Ascending aorta (tissue), 2 donors: Measurements from ENCODE around the gene MCF2L. TPM values are rescaled to one million over a fixed set of nuclear protein-coding genes. Genes with fewer than 3 reads are reported as not detected.

ENCODE experiments used
- DNase-seq, 2 donors: peaks; one replicate each; pipeline ENCODE4 v3.0.0-alpha.2; 2019; ENCODE audit warnings: low spot score in 2 of 2
- H3K27ac ChIP-seq, 2 donors: fragments of 200-600 bp; sonication (generic); one replicate each; pipeline ENCODE4 v1.5.1; 2016 to 2017; ENCODE audit warnings: mild to moderate bottlenecking in 1 of 2
- H3K27me3 ChIP-seq: fragments of 200-600 bp; sonication (generic); one replicate; pipeline ENCODE4 v1.5.1; 2017
- H3K36me3 ChIP-seq, 2 donors: fragments of 200-600 bp; sonication (generic); one replicate each; pipeline ENCODE4 v1.5.1; 2016
- H3K4me1 ChIP-seq, 2 donors: fragments of 200-600 bp; sonication (generic); one replicate each; pipeline ENCODE4 v1.5.1; 2016 to 2017; ENCODE audit warnings: mild to moderate bottlenecking in 1 of 2
- H3K4me3 ChIP-seq, 2 donors: fragments of 200-600 bp; sonication (generic); one replicate each; pipeline ENCODE4 v1.5.1; 2016 to 2017; ENCODE audit warnings: mild to moderate bottlenecking in 1 of 2
- H3K9me3 ChIP-seq, 2 donors: fragments of 200-600 bp; sonication (generic); one replicate each; pipeline ENCODE4 v1.5.1; 2016
- intact Hi-C: fragments of 100-400 bp; cut with DNase I; formaldehyde crosslinking; loops from one replicate; pipeline ENCODE4 v1.15.1; 2023
- total RNA-seq: library from RNA; depleted of rRNA; stranded (reverse); fragments of >200 nt; gene quantifications from one replicate; pipeline ENCODE4 v1.1.0, GENCODE V29; 2016
- TF ChIP-seq, protein P1 (sequence below), 3 experiments: fragments of 200-600 bp in 2 of 3; fragments of 450-650 bp in 1 of 3; sonication (generic) in 2 of 3; IDR thresholded peaks; one replicate each; pipeline ENCODE4 v1.5.1; 2016 to 2019; ENCODE audit warnings: antibody characterized with exemption in 3 of 3, mild to moderate bottlenecking in 1 of 3, moderate library complexity in 1 of 3

Gene MCF2L
- total RNA-seq, 1 donor from 2014 or later: 112 TPM

DNA sequence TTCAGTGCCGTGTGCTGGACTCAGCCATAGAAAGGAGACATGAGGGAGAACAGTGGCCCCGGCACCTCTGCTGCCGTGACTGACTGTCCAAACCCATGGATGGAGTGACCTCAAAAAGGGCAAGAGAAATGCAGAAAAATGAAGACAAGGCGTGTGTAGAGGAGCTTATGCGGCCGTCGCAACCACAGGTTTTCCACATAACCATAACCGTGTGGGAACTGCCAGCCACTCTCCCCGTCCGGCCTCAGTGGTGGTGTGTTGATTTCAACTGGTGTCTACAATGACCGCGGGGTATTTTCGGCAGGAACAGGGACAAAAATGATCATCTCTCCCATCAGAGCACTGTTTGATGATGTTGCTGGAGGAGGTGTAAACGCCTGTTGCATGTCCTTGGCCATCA, 93.7 kb downstream of the MCF2L start:
- H3K4me3 ChIP-seq: no peak overlapping the region
- intact Hi-C loops: no loop called here
- TF ChIP-seq, protein P1, sequence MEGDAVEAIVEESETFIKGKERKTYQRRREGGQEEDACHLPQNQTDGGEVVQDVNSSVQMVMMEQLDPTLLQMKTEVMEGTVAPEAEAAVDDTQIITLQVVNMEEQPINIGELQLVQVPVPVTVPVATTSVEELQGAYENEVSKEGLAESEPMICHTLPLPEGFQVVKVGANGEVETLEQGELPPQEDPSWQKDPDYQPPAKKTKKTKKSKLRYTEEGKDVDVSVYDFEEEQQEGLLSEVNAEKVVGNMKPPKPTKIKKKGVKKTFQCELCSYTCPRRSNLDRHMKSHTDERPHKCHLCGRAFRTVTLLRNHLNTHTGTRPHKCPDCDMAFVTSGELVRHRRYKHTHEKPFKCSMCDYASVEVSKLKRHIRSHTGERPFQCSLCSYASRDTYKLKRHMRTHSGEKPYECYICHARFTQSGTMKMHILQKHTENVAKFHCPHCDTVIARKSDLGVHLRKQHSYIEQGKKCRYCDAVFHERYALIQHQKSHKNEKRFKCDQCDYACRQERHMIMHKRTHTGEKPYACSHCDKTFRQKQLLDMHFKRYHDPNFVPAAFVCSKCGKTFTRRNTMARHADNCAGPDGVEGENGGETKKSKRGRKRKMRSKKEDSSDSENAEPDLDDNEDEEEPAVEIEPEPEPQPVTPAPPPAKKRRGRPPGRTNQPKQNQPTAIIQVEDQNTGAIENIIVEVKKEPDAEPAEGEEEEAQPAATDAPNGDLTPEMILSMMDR (IDR thresholded peaks at IDR 0.05): no peak
- no peaks in the 10 kb centered on the region for H3K4me1 ChIP-seq
- H3K27me3 ChIP-seq: no peaks in the 10 kb centered on the region
- H3K9me3 ChIP-seq: no peaks in the 10 kb centered on the region
- DNase-seq: no peak
- H3K36me3 ChIP-seq: peaks cover 0 to 3% of the 10 kb centered on the region in 2 donors
- H3K27ac ChIP-seq: no peak overlapping the region

DNA sequence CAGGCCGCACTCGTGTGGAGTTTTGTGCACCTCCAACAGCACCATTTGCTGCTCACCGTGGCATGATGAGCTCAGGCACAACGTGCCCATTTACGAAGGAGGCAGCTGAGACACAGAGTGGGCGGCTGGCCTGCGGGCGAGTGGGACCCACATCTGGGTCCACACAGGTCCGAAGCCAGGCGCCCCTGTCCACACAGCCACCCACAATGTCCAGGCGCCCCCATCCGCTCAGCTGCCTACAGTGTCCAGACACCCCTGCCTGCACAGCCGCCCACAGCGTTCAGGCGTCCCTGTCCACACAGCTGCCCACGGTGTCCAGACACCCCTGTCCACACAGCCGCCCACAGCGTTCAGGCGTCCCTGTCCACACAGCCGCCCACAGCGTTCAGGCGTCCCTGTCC, 94.1 kb downstream of the MCF2L start:
- DNase-seq: no peak
- Histone ChIP-seq H3K4me3 (no peak overlapping the region), H3K36me3 (peaks cover 0 to 3% of the 10 kb centered on the region in 2 donors), H3K27me3 (no peaks in the 10 kb centered on the region), H3K4me1 (no peaks in the 10 kb centered on the region), H3K9me3 (no peaks in the 10 kb centered on the region), H3K27ac (no peak overlapping the region)
- intact Hi-C loops: no loop called here
- TF ChIP-seq, protein P1 (IDR thresholded peaks at IDR 0.05): no peak

DNA sequence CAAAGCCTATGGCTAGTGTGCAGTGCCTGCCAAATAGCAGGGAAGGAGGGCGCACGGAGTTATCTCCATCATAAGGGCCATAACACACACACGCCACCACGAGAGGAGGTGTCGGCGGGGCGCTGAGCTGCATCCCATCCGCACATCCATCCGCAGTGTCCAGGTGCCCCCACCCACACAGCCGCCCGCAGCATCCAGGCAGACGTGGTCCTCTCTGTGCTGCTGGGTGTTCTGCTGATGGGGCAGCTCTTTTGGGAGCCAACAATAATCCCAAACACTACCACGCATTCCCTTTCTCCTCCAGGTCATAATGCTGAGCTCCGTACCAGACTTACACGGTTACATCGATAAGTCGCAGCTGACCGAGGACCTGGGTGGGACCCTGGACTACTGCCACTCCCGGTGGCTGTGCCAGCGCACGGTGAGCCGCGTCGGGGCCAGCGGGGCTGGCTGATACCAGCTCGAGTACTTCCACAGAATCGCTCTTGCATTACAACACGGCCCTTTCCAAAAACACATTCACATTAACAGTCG, 95.1 kb downstream of the MCF2L start:
- H3K27ac ChIP-seq: no peak overlapping the region
- H3K36me3 ChIP-seq: peaks cover 0 to 3% of the 10 kb centered on the region in 2 donors
- DNase-seq: no peak

DNA sequence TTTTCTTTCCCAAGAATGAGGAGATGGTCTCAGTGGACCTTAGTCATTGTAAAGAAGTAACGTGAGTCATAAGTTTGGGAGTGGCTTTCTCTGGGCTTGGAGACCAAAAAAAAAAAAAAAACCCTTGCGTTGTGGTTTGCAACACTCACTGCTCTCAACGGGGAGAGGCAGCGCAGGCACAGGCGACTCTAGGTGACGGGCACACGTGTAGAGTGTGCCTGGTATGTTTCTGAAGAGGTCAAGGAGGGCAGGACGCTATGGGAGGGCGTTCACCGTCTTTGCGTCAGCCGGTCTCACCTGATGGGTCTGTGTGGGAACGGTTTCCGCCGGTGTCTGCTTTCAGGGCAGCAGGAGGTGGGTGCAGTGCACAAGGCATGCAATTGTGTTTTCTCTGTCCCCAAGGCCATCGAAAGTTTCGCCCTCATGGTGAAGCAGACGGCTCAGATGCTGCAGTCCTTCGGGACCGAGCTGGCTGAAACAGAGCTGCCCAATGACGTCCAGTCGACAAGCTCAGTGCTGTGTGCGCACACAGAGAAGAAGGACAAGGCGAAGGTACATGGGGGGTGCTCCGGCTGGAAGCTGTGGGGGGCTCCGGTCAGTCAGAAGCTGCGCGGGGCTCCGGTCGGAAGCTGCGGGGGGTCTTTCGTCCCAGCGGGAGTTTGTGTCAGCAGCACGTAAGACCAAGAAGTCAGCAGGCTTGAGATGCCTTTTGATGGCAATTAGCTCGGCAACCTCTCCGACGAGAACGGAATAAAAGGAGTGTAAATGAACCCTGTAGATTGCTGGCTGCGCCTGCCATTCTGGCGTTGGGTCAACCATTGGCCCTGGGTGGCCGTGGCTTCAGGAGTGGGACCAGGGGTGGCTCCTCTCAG, 95.8 kb downstream of the MCF2L start:
- peaks cover 0 to 3% of the 10 kb centered on the region in 2 donors for H3K36me3 ChIP-seq
- no peaks in the 10 kb centered on the region for H3K27me3 ChIP-seq

More for the DNA sequence above, 95.1 kb downstream of the MCF2L start:
- Histone ChIP-seq H3K4me3 (no peak overlapping the region), H3K9me3 (no peaks in the 10 kb centered on the region), H3K4me1 (no peaks in the 10 kb centered on the region), H3K27me3 (no peaks in the 10 kb centered on the region)
- intact Hi-C loops: no loop called here
- TF ChIP-seq, protein P1 (IDR thresholded peaks at IDR 0.05): no peak

DNA sequence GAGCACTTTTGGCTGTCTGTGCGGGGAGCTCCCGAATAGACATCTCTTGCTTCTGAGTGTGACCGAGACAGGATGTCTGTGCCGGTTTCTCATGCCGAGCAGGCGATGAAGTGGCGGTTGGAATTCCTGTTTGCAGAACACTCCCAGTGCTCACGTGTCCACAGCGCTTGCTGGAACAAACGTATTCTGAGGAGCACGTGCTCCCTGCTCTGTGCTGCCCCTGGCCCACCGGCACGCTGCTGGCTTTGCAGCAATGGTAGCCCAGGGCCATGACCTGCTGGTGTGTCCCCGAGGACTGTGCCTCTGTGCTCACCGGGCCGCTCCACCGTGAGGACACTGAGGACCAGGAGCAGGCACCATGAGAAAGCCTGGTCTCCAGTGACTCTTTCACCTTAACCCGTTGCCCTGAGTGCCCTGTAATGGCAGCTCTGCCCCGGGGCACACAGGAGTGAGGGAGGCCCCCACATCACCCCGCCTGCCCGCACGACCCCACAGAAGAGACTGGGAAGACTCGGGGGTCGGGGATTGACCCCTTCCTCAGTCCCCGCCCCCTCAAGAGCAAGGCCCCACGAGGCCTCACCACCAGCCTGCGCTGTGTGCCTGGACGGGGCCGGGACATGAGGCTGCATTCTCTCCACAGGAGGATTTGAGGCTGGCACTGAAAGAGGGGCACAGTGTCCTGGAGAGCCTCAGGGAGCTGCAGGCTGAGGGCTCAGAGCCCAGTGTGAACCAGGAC, 96.6 kb downstream of the MCF2L start:
- Histone ChIP-seq H3K27ac (no peak overlapping the region), H3K4me1 (no peaks in the 10 kb centered on the region), H3K27me3 (no peaks in the 10 kb centered on the region), H3K4me3 (no peak overlapping the region), H3K36me3 (peaks cover 0 to 3% of the 10 kb centered on the region in 2 donors), H3K9me3 (no peaks in the 10 kb centered on the region)
- TF ChIP-seq, protein P1 (IDR thresholded peaks at IDR 0.05): no peak
- no peak for DNase-seq
- intact Hi-C loops: no loop called here

More for the DNA sequence above, 95.8 kb downstream of the MCF2L start:
- DNase-seq: no peak
- no peaks in the 10 kb centered on the region for H3K4me1 ChIP-seq
- no peak overlapping the region for H3K27ac ChIP-seq
- H3K4me3 ChIP-seq: no peak overlapping the region
- intact Hi-C loops: no loop called here
- H3K9me3 ChIP-seq: no peaks in the 10 kb centered on the region
- TF ChIP-seq, protein P1 (IDR thresholded peaks at IDR 0.05): no peak
